ENCODE measurements around the gene SBNO2. TPM values are rescaled to one million over a fixed set of nuclear protein-coding genes. Genes with fewer than 3 reads are reported as not detected.
A peak's percentile ranks its signal among the peaks of the same experiment; 100 is the strongest.
"Not testable (repeated sequence)": the region's sequence is repeated elsewhere in the genome, so short reads cannot be mapped to it uniquely, and the experiment has no call there.

Gene SBNO2
- total RNA-seq, 1 donor from 2014 or later, result 120 TPM

- Histone ChIP-seq H3K9me3 (no peaks in the 10 kb centered on the region), H3K27ac (peak overlapping the region in 1 of 2 donors; percentile 67), H3K36me3 (peaks cover 0 to 10% of the 10 kb centered on the region in 2 donors), H3K27me3 (no peaks in the 10 kb centered on the region), H3K4me3 (no peak overlapping the region), H3K4me1 (peaks cover 32 to 60% of the 10 kb centered on the region in 2 donors)
- TF ChIP-seq, protein P1, sequence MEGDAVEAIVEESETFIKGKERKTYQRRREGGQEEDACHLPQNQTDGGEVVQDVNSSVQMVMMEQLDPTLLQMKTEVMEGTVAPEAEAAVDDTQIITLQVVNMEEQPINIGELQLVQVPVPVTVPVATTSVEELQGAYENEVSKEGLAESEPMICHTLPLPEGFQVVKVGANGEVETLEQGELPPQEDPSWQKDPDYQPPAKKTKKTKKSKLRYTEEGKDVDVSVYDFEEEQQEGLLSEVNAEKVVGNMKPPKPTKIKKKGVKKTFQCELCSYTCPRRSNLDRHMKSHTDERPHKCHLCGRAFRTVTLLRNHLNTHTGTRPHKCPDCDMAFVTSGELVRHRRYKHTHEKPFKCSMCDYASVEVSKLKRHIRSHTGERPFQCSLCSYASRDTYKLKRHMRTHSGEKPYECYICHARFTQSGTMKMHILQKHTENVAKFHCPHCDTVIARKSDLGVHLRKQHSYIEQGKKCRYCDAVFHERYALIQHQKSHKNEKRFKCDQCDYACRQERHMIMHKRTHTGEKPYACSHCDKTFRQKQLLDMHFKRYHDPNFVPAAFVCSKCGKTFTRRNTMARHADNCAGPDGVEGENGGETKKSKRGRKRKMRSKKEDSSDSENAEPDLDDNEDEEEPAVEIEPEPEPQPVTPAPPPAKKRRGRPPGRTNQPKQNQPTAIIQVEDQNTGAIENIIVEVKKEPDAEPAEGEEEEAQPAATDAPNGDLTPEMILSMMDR (IDR thresholded peaks at IDR 0.05), result no peak
- intact Hi-C loops (cut with DNase I), result loop anchor here (10.0 kb wide), 1 partner anchor 287 kb away; the partner anchor contains the start of gene ARID3A
- DNase-seq (ENCODE audit: low spot score in 2 of 2), result no peak
These were observed 37.6 kb upstream of the SBNO2 start for GRCh38 chr19:1211494-1212234.

- Histone ChIP-seq H3K27me3 (no peaks in the 10 kb centered on the region), H3K27ac (peak overlapping the region in 1 of 2 donors; percentile 49), H3K9me3 (no peaks in the 10 kb centered on the region), H3K4me3 (no peak overlapping the region), H3K36me3 (peaks cover 0 to 10% of the 10 kb centered on the region in 2 donors), H3K4me1 (peaks cover 21 to 46% of the 10 kb centered on the region in 2 donors)
- intact Hi-C loops (cut with DNase I), result loop anchor here (10.0 kb wide), 1 partner anchor 285 kb away; the partner anchor contains the start of gene ARID3A
- TF ChIP-seq, protein P1 (IDR thresholded peaks at IDR 0.05), result no peak
- DNase-seq (ENCODE audit: low spot score in 2 of 2), result no peak
These were observed 36.1 kb upstream of the SBNO2 start for GRCh38 chr19:1210227-1210538.

DNA sequence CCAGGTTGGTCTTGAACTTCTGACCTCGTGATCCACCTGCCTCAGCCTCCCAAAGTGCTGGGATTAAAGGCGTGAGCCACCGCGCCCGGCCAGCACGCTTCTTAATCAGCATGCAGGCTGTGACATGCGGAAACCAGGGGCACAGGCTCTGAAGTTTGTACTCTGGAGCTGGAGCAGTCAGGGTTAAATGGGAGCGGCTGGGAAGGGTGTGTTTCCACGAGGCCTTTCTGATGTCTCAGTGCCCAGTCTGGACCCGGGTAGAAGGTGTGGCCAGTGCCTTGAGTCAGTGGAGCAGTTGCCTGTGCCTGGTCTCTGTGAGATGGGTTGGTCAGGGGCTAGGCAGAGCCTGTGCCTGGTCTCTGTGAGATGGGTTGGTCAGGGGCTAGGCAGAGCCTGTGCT, 34.8 kb upstream of the SBNO2 start:
- H3K4me3 ChIP-seq, result peak overlapping the region; percentile 26 to 41
- DNase-seq (ENCODE audit: low spot score in 2 of 2); H3K9me3 ChIP-seq; H3K36me3 ChIP-seq; intact Hi-C loops (cut with DNase I); H3K27me3 ChIP-seq: not testable (repeated sequence)
- H3K27ac ChIP-seq, result peak overlapping the region; percentile 49 to 50
- H3K4me1 ChIP-seq, result peaks cover 14 to 39% of the 10 kb centered on the region in 2 donors

- Histone ChIP-seq H3K27me3 (no peaks in the 10 kb centered on the region), H3K27ac (peak overlapping the region; percentile 80 to 84), H3K4me3 (peak overlapping the region; percentile 71 to 95), H3K9me3 (no peaks in the 10 kb centered on the region), H3K36me3 (peaks cover 0 to 10% of the 10 kb centered on the region in 2 donors), H3K4me1 (peaks cover 9 to 26% of the 10 kb centered on the region in 2 donors)
- TF ChIP-seq, protein P1 (IDR thresholded peaks at IDR 0.05), result no peak
- intact Hi-C loops (cut with DNase I), result no loop called here
- DNase-seq (ENCODE audit: low spot score in 2 of 2), result no peak
These were observed 32.9 kb upstream of the SBNO2 start for GRCh38 chr19:1206864-1207450.

DNA sequence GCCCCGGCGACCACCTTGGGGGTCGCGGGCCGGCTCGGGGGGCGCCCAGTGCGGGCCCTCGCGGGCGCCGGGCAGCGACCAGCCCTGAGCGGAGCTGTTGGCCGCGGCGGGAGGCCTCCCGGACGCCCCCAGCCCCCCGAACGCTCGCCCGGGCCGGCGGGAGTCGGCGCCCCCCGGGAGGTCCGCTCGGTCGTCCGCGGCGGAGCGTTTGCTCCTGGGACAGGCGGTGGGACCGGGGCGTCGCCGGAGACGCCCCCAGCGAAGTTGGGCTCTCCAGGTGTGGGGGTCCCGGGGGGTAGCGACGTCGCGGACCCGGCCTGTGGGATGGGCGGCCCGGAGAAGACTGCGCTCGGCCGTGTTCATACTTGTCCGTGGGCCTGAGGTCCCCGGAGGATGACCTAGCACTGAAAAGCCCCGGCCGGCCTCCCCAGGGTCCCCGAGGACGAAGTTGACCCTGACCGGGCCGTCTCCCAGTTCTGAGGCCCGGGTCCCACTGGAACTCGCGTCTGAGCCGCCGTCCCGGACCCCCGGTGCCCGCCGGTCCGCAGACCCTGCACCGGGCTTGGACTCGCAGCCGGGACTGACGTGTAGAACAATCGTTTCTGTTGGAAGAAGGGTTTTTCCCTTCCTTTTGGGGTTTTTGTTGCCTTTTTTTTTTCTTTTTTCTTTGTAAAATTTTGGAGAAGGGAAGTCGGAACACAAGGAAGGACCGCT, 32.2 kb upstream of the SBNO2 start:
- Histone ChIP-seq H3K4me1 (peaks cover 9 to 26% of the 10 kb centered on the region in 2 donors), H3K27ac (peak overlapping the region; percentile 80 to 84), H3K9me3 (no peaks in the 10 kb centered on the region), H3K36me3 (peaks cover 0 to 10% of the 10 kb centered on the region in 2 donors), H3K27me3 (no peaks in the 10 kb centered on the region), H3K4me3 (peak overlapping the region; percentile 71 to 95)
- DNase-seq (ENCODE audit: low spot score in 2 of 2), result no peak
- TF ChIP-seq, protein P1 (IDR thresholded peaks at IDR 0.05), result no peak
- intact Hi-C loops (cut with DNase I), result no loop called here
